GM19397 (cell line): ENCODE results near the gene GLUD1.
"Not testable (repeated sequence)": the region's sequence is repeated elsewhere in the genome, so short reads cannot be mapped to it uniquely, and the experiment has no call there.

Experiments
- ATAC-seq: cut with Tn5 transposase; IDR thresholded peaks from one replicate; pipeline ENCODE4 v1.9.1; 2021; ENCODE audit warnings: mild to moderate bottlenecking, moderate library complexity; ENCODE audit not compliant: unreplicated experiment

The GLUD1 gene

GRCh38 chr10:87094373-87095235 lies at the start of gene GLUD1, which contains the start of gene SHLD2:
GLUD1 (minus strand) TSS chr10:87094843; CDS start chr10:87094769, 74 bp downstream.
SHLD2 (plus strand) TSS chr10:87095206; CDS start chr10:87151355, 56,149 bp downstream.
- peak; percentile 72 for ATAC-seq

- not testable (repeated sequence) for ATAC-seq
These were observed 48.4 kb upstream of the GLUD1 start for GRCh38 chr10:87143109-87143418.

GRCh38 chr10:87142230-87143108 lies 47.8 kb upstream of the GLUD1 start:
- not testable (repeated sequence) for ATAC-seq

GRCh38 chr10:87137478-87137877 lies 42.8 kb upstream of the GLUD1 start:
- not testable (repeated sequence) for ATAC-seq

GRCh38 chr10:87134440-87134839 lies 39.8 kb upstream of the GLUD1 start:
- ATAC-seq, result not testable (repeated sequence)

- ATAC-seq, result not testable (repeated sequence)
These were observed 39.3 kb upstream of the GLUD1 start for GRCh38 chr10:87133936-87134335.

GRCh38 chr10:87132176-87132575 lies 37.5 kb upstream of the GLUD1 start:
- ATAC-seq, result not testable (repeated sequence)

GRCh38 chr10:87127607-87128156 lies 33.0 kb upstream of the GLUD1 start:
- ATAC-seq, result not testable (repeated sequence)

- not testable (repeated sequence) for ATAC-seq
These were observed 32.4 kb upstream of the GLUD1 start for GRCh38 chr10:87127048-87127447.

GRCh38 chr10:87123351-87123750 lies 28.7 kb upstream of the GLUD1 start:
- not testable (repeated sequence) for ATAC-seq

- not testable (repeated sequence) for ATAC-seq
These were observed 24.4 kb upstream of the GLUD1 start for GRCh38 chr10:87119029-87119428.

GRCh38 chr10:87118122-87118521 lies 23.5 kb upstream of the GLUD1 start:
- not testable (repeated sequence) for ATAC-seq

GRCh38 chr10:87105446-87106124 lies 10.9 kb upstream of the GLUD1 start:
- ATAC-seq, result no peak

GRCh38 chr10:87104727-87105126 lies 10.1 kb upstream of the GLUD1 start:
- not testable (repeated sequence) for ATAC-seq

GRCh38 chr10:87101996-87102395 lies 7.4 kb upstream of the GLUD1 start:
- no peak for ATAC-seq

GRCh38 chr10:87095236-87095945 lies 748 bp upstream of the GLUD1 start:
- ATAC-seq, result peak; percentile 56

- peak; percentile 21 for ATAC-seq
These were observed 841 bp downstream of the GLUD1 start for GRCh38 chr10:87093632-87094372.

- ATAC-seq, result no peak
These were observed 1.6 kb downstream of the GLUD1 start for GRCh38 chr10:87092861-87093631.
